Neural cell (in vitro differentiated cells): ENCODE data around the gene NOTCH4. TPM values are rescaled to one million over a fixed set of nuclear protein-coding genes. Genes with fewer than 3 reads are reported as not detected.

Experiments
- H2AFZ ChIP-seq: fragments of 200-600, 300-800 bp; sonication (generic), shearing (Covaris generic); 2 replicates; pipeline ENCODE4 v1.6.0; 2014; ENCODE audit warnings: low read depth, mild to moderate bottlenecking, antibody characterized with exemption, low read length, moderate library complexity
- H3F3A ChIP-seq: fragments of 200-600 bp; shearing (Covaris generic); 2 replicates; pipeline ENCODE4 v1.6.1; 2016; ENCODE audit warnings: mild to moderate bottlenecking, moderate library complexity, mixed read lengths, antibody characterized with exemption, low read length; ENCODE audit not compliant: insufficient read depth, poor library complexity, severe bottlenecking
- H3K27ac ChIP-seq: fragments of 200-600, 300-800 bp; sonication (generic), shearing (Covaris generic); 2 replicates; pipeline ENCODE4 v1.5.1; 2014; ENCODE audit warnings: mild to moderate bottlenecking, low read length, moderate library complexity
- H3K27me3 ChIP-seq: fragments of 300-800, 200-600 bp; sonication (generic), shearing (Covaris generic); 2 replicates; pipeline ENCODE4 v1.6.0; 2014; ENCODE audit warnings: mild to moderate bottlenecking, low read depth, low read length, moderate library complexity; ENCODE audit not compliant: insufficient read depth
- H3K36me3 ChIP-seq: fragments of 300-800, 200-600 bp; sonication (generic), shearing (Covaris generic); 2 replicates; pipeline ENCODE4 v1.5.1; 2014; ENCODE audit warnings: mild to moderate bottlenecking, antibody characterized with exemption, low read length, moderate library complexity; ENCODE audit not compliant: insufficient read depth
- H3K4me2 ChIP-seq: fragments of 300-800, 200-600 bp; sonication (generic), shearing (Covaris generic); 2 replicates; pipeline ENCODE4 v1.6.0; 2014; ENCODE audit warnings: mild to moderate bottlenecking, low read length
- H3K4me3 ChIP-seq: fragments of 300-800, 200-600 bp; sonication (generic), shearing (Covaris generic); 2 replicates; pipeline ENCODE4 v1.5.1; 2014; ENCODE audit warnings: mild to moderate bottlenecking, low read length, moderate library complexity
- H3K79me2 ChIP-seq: fragments of 200-600 bp; shearing (Covaris generic); replicated peaks from 2 replicates; pipeline ENCODE4 v1.6.0; 2014; ENCODE audit warnings: mild to moderate bottlenecking, low read length, moderate library complexity; ENCODE audit not compliant: insufficient read depth
- H3K9ac ChIP-seq: fragments of 300-800, 200-600 bp; sonication (generic), shearing (Covaris generic); 2 replicates; pipeline ENCODE4 v1.6.1; 2016; ENCODE audit warnings: mild to moderate bottlenecking, low read length, mixed read lengths
- H3K9me2 ChIP-seq: fragments of 200-600 bp; shearing (Covaris generic); 2 replicates; pipeline ENCODE4 v1.6.1; 2016; ENCODE audit warnings: mild to moderate bottlenecking, low read length, mixed read lengths; ENCODE audit not compliant: insufficient read depth
- H3K9me3 ChIP-seq: fragments of 200-600, 300-800 bp; sonication (generic), shearing (Covaris generic); 2 replicates; pipeline ENCODE4 v1.6.1; 2016; ENCODE audit warnings: mild to moderate bottlenecking, mixed run types, low read length, moderate library complexity, mixed read lengths
- H4K20me1 ChIP-seq: fragments of 200-600 bp; shearing (Covaris generic); 2 replicates; pipeline ENCODE4 v1.6.1; 2016; ENCODE audit warnings: mild to moderate bottlenecking, mixed run types; ENCODE audit not compliant: insufficient read depth
- EP300 ChIP-seq: fragments of 450-650 bp; conservative IDR thresholded peaks from 2 replicates; pipeline ENCODE4 v1.6.1; 2014; ENCODE audit warnings: antibody characterized with exemption, mild to moderate bottlenecking, moderate library complexity; ENCODE audit not compliant: poor library complexity, severe bottlenecking
- EZH2 ChIP-seq: fragments of 200-600, 300-800 bp; shearing (Covaris generic), sonication (generic); IDR thresholded peaks from 2 replicates; pipeline ENCODE4 v1.6.1; 2014; ENCODE audit warnings: antibody characterized with exemption, low read length, borderline replicate concordance, mild to moderate bottlenecking; ENCODE audit not compliant: insufficient read depth, poor library complexity, severe bottlenecking
- MXI1 ChIP-seq: fragments of 450-650 bp; conservative IDR thresholded peaks from 2 replicates; pipeline ENCODE4 v1.6.1; 2014; ENCODE audit warnings: antibody characterized with exemption, mild to moderate bottlenecking; ENCODE audit not compliant: poor library complexity, severe bottlenecking
- POLR2AphosphoS5 ChIP-seq: IDR thresholded peaks from 2 replicates; pipeline ENCODE4 v1.6.1; 2012
- RAD21 ChIP-seq: fragments of 450-650 bp; conservative IDR thresholded peaks from 2 replicates; pipeline ENCODE4 v1.6.1; 2014; ENCODE audit warnings: antibody characterized with exemption, mild to moderate bottlenecking, moderate library complexity
- SMC3 ChIP-seq: fragments of 450-650 bp; conservative IDR thresholded peaks from 2 replicates; pipeline ENCODE4 v1.6.1; 2014; ENCODE audit warnings: antibody characterized with exemption, mild to moderate bottlenecking, moderate library complexity; ENCODE audit not compliant: poor library complexity
- TAF1 ChIP-seq: IDR thresholded peaks from 2 replicates; pipeline ENCODE4 v1.6.1; 2012; ENCODE audit warnings: low read depth
- polyA plus RNA-seq: library from polyadenylated mRNA; depleted of rRNA; stranded (reverse); fragments of >200 nt; gene quantifications from 2 replicates; pipeline ENCODE4 v1.2.3, GENCODE V29; 2014
- TF ChIP-seq, protein P1 (sequence below): fragments of 450-650 bp; IDR thresholded peaks from 2 replicates; pipeline ENCODE4 v1.5.1; 2014; ENCODE audit warnings: antibody characterized with exemption, mild to moderate bottlenecking, moderate library complexity; ENCODE audit not compliant: poor library complexity, severe bottlenecking
- TF ChIP-seq, protein P2 (sequence below): IDR thresholded peaks from 2 replicates; pipeline ENCODE4 v1.6.1; 2012; ENCODE audit warnings: borderline replicate concordance

The NOTCH4 gene
- polyA plus RNA-seq, 1 donor from 2014 or later: 5.5 TPM

GRCh38 chr6:32190911-32191677, 32.8 kb downstream of the NOTCH4 start:
- Histone ChIP-seq H4K20me1 (no peaks in the 10 kb centered on the region), H3K9me2 (no peaks in the 10 kb centered on the region), H2AFZ (no peak overlapping the region), H3K36me3 (no peaks in the 10 kb centered on the region), H3F3A (peaks cover 5% of the 10 kb centered on the region), H3K4me3 (peak overlapping the region; percentile 75), H3K27me3 (no peaks in the 10 kb centered on the region), H3K9ac (peak overlapping the region; percentile 94), H3K27ac (peak overlapping the region; percentile 91), H3K79me2 (peaks cover 17% of the 10 kb centered on the region), H3K9me3 (no peaks in the 10 kb centered on the region), H3K4me2 (peak overlapping the region; percentile 82)
- TF ChIP-seq, protein P1, sequence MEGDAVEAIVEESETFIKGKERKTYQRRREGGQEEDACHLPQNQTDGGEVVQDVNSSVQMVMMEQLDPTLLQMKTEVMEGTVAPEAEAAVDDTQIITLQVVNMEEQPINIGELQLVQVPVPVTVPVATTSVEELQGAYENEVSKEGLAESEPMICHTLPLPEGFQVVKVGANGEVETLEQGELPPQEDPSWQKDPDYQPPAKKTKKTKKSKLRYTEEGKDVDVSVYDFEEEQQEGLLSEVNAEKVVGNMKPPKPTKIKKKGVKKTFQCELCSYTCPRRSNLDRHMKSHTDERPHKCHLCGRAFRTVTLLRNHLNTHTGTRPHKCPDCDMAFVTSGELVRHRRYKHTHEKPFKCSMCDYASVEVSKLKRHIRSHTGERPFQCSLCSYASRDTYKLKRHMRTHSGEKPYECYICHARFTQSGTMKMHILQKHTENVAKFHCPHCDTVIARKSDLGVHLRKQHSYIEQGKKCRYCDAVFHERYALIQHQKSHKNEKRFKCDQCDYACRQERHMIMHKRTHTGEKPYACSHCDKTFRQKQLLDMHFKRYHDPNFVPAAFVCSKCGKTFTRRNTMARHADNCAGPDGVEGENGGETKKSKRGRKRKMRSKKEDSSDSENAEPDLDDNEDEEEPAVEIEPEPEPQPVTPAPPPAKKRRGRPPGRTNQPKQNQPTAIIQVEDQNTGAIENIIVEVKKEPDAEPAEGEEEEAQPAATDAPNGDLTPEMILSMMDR: no peak
- TF ChIP-seq, protein P2, sequence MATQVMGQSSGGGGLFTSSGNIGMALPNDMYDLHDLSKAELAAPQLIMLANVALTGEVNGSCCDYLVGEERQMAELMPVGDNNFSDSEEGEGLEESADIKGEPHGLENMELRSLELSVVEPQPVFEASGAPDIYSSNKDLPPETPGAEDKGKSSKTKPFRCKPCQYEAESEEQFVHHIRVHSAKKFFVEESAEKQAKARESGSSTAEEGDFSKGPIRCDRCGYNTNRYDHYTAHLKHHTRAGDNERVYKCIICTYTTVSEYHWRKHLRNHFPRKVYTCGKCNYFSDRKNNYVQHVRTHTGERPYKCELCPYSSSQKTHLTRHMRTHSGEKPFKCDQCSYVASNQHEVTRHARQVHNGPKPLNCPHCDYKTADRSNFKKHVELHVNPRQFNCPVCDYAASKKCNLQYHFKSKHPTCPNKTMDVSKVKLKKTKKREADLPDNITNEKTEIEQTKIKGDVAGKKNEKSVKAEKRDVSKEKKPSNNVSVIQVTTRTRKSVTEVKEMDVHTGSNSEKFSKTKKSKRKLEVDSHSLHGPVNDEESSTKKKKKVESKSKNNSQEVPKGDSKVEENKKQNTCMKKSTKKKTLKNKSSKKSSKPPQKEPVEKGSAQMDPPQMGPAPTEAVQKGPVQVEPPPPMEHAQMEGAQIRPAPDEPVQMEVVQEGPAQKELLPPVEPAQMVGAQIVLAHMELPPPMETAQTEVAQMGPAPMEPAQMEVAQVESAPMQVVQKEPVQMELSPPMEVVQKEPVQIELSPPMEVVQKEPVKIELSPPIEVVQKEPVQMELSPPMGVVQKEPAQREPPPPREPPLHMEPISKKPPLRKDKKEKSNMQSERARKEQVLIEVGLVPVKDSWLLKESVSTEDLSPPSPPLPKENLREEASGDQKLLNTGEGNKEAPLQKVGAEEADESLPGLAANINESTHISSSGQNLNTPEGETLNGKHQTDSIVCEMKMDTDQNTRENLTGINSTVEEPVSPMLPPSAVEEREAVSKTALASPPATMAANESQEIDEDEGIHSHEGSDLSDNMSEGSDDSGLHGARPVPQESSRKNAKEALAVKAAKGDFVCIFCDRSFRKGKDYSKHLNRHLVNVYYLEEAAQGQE: no peak
- TF ChIP-seq POLR2AphosphoS5: no peak
- TF ChIP-seq TAF1: no peak
- no peak for TF ChIP-seq MXI1
- no peak for TF ChIP-seq SMC3
- TF ChIP-seq EP300: no peak
- TF ChIP-seq EZH2: no peak
- TF ChIP-seq RAD21: no peak

GRCh38 chr6:32190054-32190851, 33.6 kb downstream of the NOTCH4 start, which contains the start of gene PBX2:
PBX2 (minus strand) TSS chr6:32190202; CDS start chr6:32189915, 287 bp downstream.
- Histone ChIP-seq H3K27ac (peak within 1 kb of the TSS; percentile 91), H3K36me3 (no peaks in the 10 kb centered on the region), H3F3A (peaks cover 5% of the 10 kb centered on the region), H3K9ac (peak within 1 kb of the TSS; percentile 94), H3K9me2 (no peaks in the 10 kb centered on the region), H2AFZ (peak within 1 kb of the TSS; percentile 79), H4K20me1 (no peaks in the 10 kb centered on the region), H3K27me3 (no peaks in the 10 kb centered on the region), H3K4me2 (peak within 1 kb of the TSS; percentile 89), H3K79me2 (peaks cover 17% of the 10 kb centered on the region), H3K9me3 (no peaks in the 10 kb centered on the region), H3K4me3 (peak within 1 kb of the TSS; percentile 75)
- peak; percentile 26 for TF ChIP-seq MXI1
- TF ChIP-seq RAD21: no peak
- no peak for TF ChIP-seq TAF1
- peak; percentile 52 for TF ChIP-seq EP300
- no peak for TF ChIP-seq SMC3
- TF ChIP-seq, protein P2: peak; percentile 15
- TF ChIP-seq POLR2AphosphoS5: peak; percentile 86
- TF ChIP-seq EZH2: no peak
- TF ChIP-seq, protein P1: no peak
